HL-60 (cell line): ENCODE results near the gene PIGP.

Experiments used
- DNase-seq, 2 experiments: peaks; one replicate each; pipeline ENCODE4 v3.0.0-alpha.2; 2010 to 2020; ENCODE audit warnings: low read depth in 1 of 2, low spot score in 1 of 2
- H3K27ac ChIP-seq: fragments of 250-450 bp; sonication (Bioruptor Pico); replicated peaks from 2 replicates; pipeline ENCODE4 v1.5.1; 2020; ENCODE audit warnings: mild to moderate bottlenecking, moderate library complexity
- H3K27me3 ChIP-seq: fragments of 250-450 bp; sonication (Bioruptor Pico); 2 replicates; pipeline ENCODE4 v1.5.1; 2021; ENCODE audit warnings: mild to moderate bottlenecking, moderate library complexity; ENCODE audit not compliant: insufficient read depth, poor library complexity, severe bottlenecking
- H3K4me3 ChIP-seq: replicated peaks from 2 replicates; pipeline ENCODE4 v1.5.1; 2011; ENCODE audit warnings: mild to moderate bottlenecking, control low read depth, low read length; ENCODE audit not compliant: insufficient read depth
- GABPA ChIP-seq: IDR thresholded peaks from 2 replicates; pipeline ENCODE4 v1.6.1; 2012; ENCODE audit warnings: low read depth
- POLR2AphosphoS5 ChIP-seq: IDR thresholded peaks from 2 replicates; pipeline ENCODE4 v1.6.1; 2012; ENCODE audit warnings: low read depth
- SPI1 ChIP-seq: IDR thresholded peaks from 2 replicates; pipeline ENCODE4 v1.6.1; 2012; ENCODE audit warnings: low read depth, mild to moderate bottlenecking, borderline replicate concordance
- TF ChIP-seq, protein P1 (sequence below): IDR thresholded peaks from one replicate; pipeline ENCODE4 v1.5.1; 2011; ENCODE audit warnings: low read length, control low read depth, inconsistent platforms; ENCODE audit not compliant: insufficient read depth
- TF ChIP-seq, protein P2 (sequence below): IDR thresholded peaks from 2 replicates; pipeline ENCODE4 v1.6.1; 2012; ENCODE audit warnings: low read depth; ENCODE audit not compliant: insufficient replicate concordance

The PIGP gene

DNA sequence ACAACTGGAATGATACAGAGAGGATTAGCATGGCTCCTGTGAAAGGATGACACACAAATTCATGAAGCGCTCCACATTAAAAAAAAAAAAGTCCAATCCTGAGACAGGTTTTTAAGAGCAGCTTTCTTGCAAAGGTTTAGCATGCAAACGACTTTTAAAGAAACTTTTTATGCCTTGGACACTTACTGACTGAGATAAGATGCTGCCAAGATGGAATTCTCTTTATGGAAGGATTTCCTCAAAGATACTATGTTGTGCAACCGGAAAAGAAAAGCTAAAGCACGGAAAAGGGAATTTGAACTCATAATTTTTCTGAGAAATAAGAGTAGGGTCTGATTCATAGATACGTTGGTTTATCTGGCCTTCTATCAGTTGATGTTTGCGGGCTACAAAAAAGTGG is 27.3 kb downstream of the PIGP start:
- H3K4me3 ChIP-seq, result no peak overlapping the region
- TF ChIP-seq GABPA, result no peak
- TF ChIP-seq SPI1, result no peak
- no peak for TF ChIP-seq POLR2AphosphoS5
- TF ChIP-seq, protein P1, sequence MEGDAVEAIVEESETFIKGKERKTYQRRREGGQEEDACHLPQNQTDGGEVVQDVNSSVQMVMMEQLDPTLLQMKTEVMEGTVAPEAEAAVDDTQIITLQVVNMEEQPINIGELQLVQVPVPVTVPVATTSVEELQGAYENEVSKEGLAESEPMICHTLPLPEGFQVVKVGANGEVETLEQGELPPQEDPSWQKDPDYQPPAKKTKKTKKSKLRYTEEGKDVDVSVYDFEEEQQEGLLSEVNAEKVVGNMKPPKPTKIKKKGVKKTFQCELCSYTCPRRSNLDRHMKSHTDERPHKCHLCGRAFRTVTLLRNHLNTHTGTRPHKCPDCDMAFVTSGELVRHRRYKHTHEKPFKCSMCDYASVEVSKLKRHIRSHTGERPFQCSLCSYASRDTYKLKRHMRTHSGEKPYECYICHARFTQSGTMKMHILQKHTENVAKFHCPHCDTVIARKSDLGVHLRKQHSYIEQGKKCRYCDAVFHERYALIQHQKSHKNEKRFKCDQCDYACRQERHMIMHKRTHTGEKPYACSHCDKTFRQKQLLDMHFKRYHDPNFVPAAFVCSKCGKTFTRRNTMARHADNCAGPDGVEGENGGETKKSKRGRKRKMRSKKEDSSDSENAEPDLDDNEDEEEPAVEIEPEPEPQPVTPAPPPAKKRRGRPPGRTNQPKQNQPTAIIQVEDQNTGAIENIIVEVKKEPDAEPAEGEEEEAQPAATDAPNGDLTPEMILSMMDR, result no peak
- TF ChIP-seq, protein P2, sequence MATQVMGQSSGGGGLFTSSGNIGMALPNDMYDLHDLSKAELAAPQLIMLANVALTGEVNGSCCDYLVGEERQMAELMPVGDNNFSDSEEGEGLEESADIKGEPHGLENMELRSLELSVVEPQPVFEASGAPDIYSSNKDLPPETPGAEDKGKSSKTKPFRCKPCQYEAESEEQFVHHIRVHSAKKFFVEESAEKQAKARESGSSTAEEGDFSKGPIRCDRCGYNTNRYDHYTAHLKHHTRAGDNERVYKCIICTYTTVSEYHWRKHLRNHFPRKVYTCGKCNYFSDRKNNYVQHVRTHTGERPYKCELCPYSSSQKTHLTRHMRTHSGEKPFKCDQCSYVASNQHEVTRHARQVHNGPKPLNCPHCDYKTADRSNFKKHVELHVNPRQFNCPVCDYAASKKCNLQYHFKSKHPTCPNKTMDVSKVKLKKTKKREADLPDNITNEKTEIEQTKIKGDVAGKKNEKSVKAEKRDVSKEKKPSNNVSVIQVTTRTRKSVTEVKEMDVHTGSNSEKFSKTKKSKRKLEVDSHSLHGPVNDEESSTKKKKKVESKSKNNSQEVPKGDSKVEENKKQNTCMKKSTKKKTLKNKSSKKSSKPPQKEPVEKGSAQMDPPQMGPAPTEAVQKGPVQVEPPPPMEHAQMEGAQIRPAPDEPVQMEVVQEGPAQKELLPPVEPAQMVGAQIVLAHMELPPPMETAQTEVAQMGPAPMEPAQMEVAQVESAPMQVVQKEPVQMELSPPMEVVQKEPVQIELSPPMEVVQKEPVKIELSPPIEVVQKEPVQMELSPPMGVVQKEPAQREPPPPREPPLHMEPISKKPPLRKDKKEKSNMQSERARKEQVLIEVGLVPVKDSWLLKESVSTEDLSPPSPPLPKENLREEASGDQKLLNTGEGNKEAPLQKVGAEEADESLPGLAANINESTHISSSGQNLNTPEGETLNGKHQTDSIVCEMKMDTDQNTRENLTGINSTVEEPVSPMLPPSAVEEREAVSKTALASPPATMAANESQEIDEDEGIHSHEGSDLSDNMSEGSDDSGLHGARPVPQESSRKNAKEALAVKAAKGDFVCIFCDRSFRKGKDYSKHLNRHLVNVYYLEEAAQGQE, result no peak
- no peak overlapping the region for H3K27ac ChIP-seq
- H3K27me3 ChIP-seq, result no peaks in the 10 kb centered on the region
- no peak for DNase-seq

DNA sequence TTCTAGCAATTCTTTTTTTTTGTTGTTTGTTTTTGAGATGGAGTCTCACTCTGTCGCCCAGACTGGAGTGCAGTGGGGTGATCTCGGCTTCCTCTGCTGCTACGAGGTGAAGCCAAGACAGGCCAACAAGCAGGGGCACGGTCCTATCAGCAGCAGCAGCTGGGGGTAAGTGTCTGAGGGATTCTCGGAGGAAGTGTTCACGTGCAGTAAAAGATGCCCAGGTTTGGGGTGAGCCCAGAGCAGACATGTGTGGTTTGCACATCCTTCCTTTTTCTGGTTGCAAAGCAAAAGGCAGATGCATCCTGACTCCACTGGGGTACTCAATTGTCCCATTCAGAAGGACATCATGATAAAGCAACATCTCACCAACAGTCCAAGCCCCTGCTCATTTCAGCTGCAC is 27.7 kb downstream of the PIGP start:
- peak; percentile 35 to 90 for DNase-seq
- no peaks in the 10 kb centered on the region for H3K27me3 ChIP-seq
- TF ChIP-seq SPI1 (peak; percentile 69; the same call in 1 of the 2 replicates), GABPA (peak; percentile 33; the same call in 1 of the 2 replicates), POLR2AphosphoS5 (peak; percentile 94)
- TF ChIP-seq, protein P2, result no peak
- H3K27ac ChIP-seq, result no peak overlapping the region
- no peak overlapping the region for H3K4me3 ChIP-seq

DNA sequence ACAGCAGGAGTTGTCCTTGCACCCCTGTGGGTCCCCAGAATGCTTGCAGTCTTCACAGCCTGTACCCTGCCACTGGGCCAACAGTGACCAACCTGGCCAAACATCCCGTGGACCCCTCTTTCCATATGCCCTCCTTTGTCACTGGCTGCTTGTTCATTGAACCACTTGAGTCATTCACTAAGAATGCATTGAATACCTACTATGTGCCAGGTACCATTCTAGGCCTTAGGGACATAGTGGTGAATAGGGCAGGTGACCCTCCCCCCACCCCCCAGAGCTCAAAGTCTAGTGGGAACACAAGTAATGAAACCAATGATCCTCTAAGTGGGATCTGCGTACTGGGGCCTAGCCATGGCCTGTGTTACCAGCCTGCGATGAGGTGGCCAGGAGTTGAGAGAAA is 28.2 kb downstream of the PIGP start:
- TF ChIP-seq GABPA (no peak), POLR2AphosphoS5 (no peak), SPI1 (no peak)
- TF ChIP-seq, protein P1, result no peak
- TF ChIP-seq, protein P2, result no peak
- no peak overlapping the region for H3K4me3 ChIP-seq
- no peak for DNase-seq
- H3K27me3 ChIP-seq, result no peaks in the 10 kb centered on the region
- H3K27ac ChIP-seq, result no peak overlapping the region

DNA sequence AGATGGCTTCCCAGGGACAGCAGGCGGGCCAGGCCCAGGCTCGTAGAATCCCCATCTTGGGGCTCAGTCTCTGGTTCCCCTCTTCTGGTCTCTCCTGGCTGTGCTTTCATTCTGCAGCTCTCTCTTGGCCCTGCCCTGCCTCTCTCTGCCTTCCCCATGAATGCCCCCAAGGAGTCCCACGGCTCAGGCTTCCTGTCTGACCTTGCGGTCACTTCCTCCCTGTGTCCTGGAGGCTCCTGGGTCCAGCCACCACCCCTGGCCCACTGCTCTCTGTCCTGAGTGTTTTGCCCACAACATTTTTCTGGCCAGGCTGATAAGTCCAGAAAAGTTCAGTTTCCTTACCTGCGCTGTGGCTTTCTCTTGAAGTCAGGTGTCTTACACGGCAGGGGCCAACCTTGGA is 29.1 kb downstream of the PIGP start:
- TF ChIP-seq POLR2AphosphoS5 (no peak), SPI1 (no peak), GABPA (no peak)
- TF ChIP-seq, protein P2, result no peak
- TF ChIP-seq, protein P1, result no peak
- Histone ChIP-seq H3K27ac (no peak overlapping the region), H3K4me3 (no peak overlapping the region), H3K27me3 (no peaks in the 10 kb centered on the region)
- no peak for DNase-seq
